HG03064 (cell line): Measurements from ENCODE around the gene GIMAP2.
"Not testable (repeated sequence)": the region's sequence is repeated elsewhere in the genome, so short reads cannot be mapped to it uniquely, and the experiment has no call there.

Experiments used
- ATAC-seq: cut with Tn5 transposase; IDR thresholded peaks from one replicate; pipeline ENCODE4 v1.9.1; 2021; ENCODE audit warnings: low read depth; ENCODE audit not compliant: unreplicated experiment

The GIMAP2 gene

DNA sequence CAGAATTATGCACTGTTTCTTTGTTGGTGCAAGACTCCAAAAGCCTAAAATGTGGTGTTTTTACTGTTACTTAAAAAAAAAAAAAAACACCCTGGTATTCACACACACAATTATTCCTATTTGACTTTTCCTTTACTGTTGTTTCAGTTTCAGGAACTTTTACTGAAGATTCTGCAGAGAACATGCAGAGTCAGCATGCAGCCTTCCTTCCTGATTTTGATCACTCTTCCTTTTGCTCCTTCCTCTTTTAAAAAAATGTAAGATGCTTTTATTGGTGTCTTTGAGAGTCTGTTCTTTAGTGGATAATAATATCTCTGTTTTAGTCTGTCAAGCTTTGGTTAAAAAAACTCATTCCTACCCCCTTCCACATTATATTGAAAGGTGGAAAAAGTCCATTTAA lies 9.2 kb upstream of the GIMAP2 start:
- not testable (repeated sequence) for ATAC-seq

DNA sequence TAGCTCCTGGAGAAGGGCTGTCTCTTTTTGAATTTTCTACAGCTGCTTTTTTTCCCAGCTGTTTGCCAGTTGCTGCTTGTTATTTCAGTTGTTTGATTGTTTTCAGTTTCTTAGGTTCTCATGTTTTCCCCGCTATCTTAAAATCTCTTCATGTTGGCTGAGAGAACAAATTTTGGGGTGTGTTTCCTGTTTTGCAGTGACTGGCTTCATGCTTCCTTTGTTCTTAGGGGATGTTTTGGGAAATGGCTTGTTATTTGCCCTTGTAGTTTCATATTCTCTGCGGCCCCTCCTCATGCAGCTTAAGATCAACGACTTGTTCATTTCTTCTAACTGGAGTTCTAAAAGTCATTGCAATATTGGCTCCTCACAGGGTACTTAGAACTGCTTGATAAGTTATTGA lies 8.7 kb upstream of the GIMAP2 start:
- not testable (repeated sequence) for ATAC-seq

GRCh38 chr7:150678601-150679000 lies 6.9 kb upstream of the GIMAP2 start:
- ATAC-seq = not testable (repeated sequence)

DNA sequence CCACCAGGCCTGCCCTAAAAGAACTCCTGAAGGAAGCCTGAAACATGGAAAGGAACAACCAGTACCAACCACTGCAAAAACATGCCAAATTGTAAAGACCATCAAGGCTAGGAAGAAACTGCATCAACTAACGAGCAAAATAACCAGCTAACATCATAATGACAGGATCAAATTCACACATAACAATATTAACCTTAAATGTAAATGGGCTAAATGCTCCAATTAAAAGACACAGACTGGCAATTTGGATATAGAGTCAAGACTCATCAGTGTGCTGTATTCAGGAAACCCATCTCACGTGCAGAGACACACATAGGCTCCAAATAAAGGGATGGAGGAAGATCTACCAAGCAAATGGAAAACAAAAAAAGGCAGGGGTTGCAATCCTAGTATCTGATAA lies 5.1 kb upstream of the GIMAP2 start:
- ATAC-seq = not testable (repeated sequence)

DNA sequence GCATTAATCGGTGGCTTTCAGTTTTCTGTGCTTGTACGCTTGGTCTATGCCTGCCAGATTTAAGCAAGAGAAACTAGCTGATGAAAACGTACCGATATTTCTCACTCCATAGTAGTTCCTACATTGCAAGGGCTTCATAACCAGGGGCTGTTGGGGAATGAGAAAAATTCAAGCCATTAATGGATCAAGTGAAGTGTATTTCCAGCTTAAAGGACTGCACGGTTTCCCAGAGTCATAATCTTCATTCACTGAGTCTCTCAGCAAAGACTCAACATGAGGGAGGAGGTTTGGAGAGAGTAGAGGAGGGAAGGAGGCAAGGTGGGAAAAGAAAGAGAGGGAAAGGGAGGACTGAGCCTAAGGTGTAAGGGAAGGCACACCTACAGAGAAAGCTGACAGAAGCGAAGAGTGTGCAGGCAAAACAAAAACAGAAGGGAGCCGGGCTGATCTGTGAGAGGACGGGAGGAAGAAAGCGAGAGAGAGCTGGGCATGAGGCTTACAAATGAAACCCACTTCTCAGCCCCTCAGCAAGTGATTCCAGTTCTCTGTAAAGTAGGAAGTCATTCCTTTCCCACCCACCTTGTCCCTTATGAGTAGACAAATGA lies 625 bp downstream of the GIMAP2 start:
- ATAC-seq = peak; percentile 39

DNA sequence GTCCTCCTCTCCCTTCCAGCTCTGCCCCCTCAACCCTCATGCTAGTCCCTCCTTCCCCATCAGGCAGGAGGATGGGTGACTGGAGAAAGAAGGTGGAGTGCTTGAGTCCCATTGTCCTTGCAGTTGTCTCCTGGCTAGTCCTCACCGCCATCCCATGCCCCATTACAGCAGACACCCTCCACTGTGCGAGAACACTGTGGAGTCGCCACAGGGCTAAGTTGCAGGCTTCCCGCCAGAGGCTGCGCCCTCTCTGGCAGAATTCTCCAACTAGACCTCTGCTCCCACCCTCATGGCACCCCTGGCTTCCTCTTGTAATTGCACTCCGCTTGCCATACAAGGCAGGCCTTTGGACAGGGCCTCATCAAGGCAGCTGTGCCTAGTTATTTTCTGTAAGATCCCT lies 3.1 kb downstream of the GIMAP2 start:
- ATAC-seq = no peak

GRCh38 chr7:150695654-150696053 lies 10.1 kb downstream of the GIMAP2 start:
- no peak for ATAC-seq

DNA sequence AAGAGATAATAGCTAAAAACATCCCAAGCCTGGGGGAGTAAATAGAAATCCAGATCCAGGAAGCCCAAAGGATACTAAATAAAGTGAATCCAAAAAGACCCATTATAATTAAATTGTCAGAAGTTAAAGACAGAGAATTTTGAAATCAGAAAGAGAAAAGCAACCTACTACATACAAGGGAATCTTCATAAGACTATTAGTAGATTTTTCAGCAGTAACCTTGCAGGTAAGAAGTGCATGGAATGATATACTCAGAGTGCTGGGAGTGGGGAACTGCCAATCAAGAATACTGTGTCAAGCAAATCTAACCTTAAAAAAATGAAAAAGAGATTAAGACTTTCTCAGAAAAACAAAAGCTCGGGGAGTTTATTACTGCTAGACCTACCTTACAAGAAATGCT lies 17.7 kb downstream of the GIMAP2 start:
- ATAC-seq = no peak

DNA sequence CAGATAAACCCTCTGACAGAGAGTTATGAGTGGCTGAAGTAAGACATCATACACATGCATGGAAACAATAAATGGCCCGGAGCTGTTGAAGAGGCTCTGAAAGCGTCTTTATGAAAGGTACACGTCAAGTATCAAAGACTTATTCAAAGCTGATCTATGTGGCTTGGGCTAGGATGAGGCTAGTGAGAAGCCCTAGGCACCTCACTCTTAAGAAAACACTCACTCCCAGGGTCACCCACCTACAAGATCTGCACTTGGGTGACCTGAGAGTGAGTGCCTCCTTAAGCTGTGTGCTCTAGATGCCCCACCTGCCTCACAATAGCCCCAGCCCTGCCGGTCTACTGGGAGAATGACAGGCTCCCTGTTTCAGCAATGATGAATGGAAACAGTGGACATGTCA lies 29.8 kb downstream of the GIMAP2 start:
- ATAC-seq = no peak

DNA sequence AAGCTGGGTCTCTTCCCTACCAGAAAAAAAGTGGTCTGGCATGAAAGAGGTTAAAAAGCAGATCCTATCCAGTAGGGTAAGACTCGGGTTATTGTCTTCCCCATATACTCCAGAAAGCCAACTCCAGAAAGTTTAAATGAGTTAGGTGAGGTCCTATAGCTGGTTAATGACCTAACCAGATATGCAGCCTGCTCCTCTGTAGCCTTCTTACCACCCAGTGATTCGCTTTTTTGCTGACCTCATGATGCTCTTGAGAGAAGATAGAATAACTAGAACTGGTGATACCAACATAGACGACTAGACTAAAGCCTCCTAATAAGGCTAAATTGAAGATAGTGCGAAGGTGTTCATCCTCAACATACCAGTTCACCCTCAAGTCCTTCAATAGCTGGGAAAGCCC lies 30.2 kb downstream of the GIMAP2 start:
- no peak for ATAC-seq

- ATAC-seq = no peak
Measured at GRCh38 chr7:150716368-150716767, 30.9 kb downstream of the GIMAP2 start, which contains the start of gene GIMAP1. Gene GIMAP1, plus strand, starts transcription at chr7:150716613. Its CDS starts 2,435 bp downstream, at chr7:150719048.

DNA sequence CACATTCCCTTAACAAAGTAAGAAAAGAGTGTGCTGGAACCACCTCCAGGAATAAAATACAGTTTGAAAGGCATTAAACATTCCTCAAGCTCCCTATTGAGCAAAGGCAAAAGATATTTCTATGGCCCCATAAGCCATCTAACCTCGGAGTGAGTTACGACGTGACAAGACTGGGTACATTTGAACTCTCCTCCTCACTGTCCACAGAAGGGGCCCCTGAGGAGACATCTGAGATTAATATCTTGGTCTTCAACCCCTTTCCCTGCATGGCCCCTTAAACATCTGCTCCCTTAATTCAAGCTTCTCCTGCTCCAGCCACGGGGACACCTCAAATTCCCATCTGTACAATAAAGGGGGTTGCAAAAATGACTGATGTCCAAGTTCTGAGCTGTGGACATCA lies 31.4 kb downstream of the GIMAP2 start:
- no peak for ATAC-seq

DNA sequence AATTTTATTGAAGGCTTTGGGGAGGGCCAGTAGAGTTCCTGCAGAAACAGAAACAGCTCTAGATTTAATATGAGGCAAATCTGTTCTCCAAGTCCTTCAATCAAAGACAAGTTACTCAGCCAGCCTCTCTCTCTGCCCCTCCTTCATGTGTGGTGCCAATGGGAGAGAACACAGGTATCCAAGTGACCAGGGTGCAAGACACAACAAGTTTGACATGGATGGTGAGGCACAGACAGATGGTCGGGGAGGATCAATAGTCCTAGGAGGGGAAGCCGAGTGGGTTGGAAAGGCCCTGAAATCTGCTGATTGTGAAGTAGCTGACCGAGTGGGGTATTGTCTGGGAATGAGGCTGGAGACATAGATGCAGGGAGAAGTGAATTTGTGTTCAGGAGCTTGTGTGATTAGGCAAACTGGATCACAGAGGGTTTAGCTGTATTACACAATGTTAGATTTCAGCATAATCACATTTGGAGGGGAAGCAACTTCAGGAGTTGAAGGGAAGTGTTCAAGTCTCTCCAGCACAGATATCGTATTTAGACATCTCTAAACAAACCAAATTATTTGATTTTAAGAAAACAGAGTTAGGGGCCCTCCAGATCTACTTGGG lies 32.4 kb downstream of the GIMAP2 start:
- no peak for ATAC-seq

DNA sequence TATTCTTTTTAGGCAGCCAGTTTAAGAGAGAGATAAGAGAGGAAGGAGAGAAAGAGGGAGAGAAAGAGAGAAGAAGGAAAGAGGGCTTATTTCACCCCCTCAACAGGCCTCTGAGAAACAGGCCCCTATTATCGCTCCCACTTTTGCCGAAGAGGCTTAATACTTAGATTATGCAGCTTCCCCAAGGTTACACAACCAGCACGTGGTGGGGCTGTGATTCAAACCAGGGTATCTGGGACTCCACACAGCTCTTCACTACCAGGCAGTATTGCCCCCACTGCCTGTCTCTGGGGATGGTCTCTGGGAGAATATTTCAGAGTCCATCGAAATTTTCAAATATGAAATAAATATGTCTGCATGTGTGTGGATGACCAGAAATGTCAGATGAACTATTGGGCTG lies 33.9 kb downstream of the GIMAP2 start:
- ATAC-seq = no peak

DNA sequence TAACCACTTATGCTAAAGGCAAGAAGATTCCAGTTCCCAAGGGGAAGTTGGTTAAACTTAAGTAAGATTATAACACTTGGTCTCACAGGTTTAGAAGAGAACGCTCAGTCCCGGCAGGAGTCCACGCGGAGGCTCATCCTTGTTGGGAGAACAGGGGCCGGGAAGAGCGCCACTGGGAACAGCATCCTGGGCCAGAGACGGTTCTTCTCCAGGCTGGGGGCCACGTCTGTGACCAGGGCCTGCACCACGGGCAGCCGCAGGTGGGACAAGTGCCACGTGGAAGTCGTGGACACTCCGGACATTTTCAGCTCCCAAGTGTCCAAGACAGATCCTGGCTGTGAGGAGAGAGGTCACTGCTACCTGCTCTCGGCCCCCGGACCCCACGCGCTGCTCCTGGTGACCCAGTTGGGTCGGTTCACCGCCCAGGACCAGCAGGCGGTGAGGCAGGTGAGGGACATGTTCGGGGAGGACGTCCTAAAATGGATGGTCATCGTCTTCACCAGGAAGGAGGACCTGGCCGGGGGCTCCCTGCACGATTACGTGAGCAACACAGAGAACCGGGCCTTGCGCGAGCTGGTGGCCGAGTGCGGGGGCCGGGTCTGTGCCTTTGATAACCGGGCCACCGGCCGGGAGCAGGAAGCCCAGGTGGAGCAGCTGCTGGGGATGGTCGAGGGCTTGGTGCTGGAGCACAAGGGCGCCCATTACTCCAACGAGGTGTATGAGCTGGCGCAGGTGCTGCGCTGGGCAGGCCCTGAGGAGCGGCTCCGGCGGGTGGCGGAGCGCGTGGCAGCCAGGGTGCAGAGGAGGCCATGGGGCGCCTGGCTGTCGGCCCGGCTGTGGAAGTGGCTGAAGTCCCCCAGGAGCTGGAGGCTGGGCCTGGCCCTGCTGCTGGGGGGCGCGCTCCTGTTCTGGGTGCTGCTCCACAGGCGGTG lies 34.7 kb downstream of the GIMAP2 start:
- no peak for ATAC-seq

GRCh38 chr7:150721970-150722373 lies 36.5 kb downstream of the GIMAP2 start:
- no peak for ATAC-seq

DNA sequence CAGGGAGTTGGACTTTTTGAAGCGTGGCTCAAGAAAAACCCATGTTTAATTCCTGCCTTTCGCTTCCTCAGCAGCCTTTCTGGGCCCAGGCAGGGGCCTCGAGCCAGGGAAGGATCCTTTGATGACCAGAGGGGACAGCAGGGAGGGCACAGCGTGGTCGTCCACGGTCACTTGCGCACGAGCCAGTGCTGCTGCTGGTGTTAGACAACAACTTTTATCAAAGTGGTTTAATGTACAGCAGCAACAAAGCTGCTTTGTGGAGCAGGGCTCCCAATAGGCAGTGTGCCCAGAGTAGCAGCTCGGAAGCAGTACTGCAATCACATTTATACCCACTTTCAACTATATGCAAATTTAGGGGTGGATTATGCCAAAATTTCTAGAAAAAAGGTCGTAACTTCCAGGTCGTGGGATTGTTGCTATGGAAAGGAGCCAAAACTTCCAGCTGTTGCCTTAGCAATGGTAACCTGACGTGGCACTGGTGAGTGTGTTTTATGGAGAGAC lies 37.0 kb downstream of the GIMAP2 start:
- no peak for ATAC-seq

DNA sequence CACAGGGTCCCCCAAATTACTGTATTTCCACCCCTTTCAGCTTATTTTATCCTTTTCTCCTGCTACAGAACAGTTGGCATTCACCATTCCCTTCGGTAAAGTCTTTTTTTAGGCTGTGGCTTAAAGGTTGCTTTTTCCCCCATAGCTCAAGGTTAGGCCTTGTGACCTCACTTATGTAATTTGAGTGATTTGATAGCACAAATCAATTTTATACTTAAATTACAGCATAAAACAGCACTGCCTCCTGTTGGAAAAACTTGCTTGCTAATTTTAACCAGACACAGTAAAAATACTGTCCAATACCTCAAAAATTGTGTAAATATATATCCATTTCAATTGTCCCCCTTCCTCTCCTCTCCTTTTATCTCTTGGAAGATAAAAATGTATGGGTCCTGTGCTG lies 38.0 kb downstream of the GIMAP2 start:
- no peak for ATAC-seq

GRCh38 chr7:150727381-150727780 lies 41.9 kb downstream of the GIMAP2 start:
- ATAC-seq = no peak

DNA sequence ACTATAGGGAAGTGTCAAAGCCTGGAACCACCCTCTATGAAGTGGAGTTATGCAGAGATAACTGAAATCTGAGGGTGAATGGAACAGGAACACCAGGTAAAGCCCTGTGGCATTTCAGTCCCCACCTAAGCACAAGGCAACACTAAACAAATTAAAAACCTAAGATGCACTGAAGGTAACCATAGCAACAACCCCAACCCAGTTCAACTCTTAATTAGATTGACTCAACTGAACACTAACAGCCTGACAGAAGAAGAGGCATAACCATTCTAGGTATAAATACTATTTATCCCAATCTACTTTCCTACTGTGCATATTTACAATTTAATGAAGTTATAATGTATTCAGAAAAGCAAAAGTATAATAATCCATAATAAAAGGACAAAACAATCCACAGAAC lies 42.5 kb downstream of the GIMAP2 start:
- ATAC-seq = no peak

- ATAC-seq = no peak
Measured at GRCh38 chr7:150728609-150729008, 43.1 kb downstream of the GIMAP2 start.
